Measurements from ENCODE around the gene TMEM120A.
A peak's percentile ranks its signal among the peaks of the same experiment; 100 is the strongest.

TMEM120A gene

GRCh38 chr7:75980430-75981202 is 13.8 kb downstream of the TMEM120A start:
- Histone ChIP-seq H2BK15ac (replicated peaks; ENCODE audit: low read depth) (no peak overlapping the region), H2BK120ac (ENCODE audit: low read depth, low read length) (no peak overlapping the region), H4K8ac (ENCODE audit: low read depth, low read length) (no peak overlapping the region), H2BK5ac (ENCODE audit: low read length) (no peak overlapping the region), H3K56ac (ENCODE audit: low read length) (no peak overlapping the region), H4K5ac (ENCODE audit: low read length) (no peak overlapping the region), H3K27me3 (ENCODE audit: insufficient read depth, low read length, poor library complexity) (no peaks in the 10 kb centered on the region), H2AK5ac (ENCODE audit: low read length) (no peak overlapping the region), H3K9ac (ENCODE audit: low read length) (no peak overlapping the region), H3K27ac (ENCODE audit: low read depth, low read length) (no peak overlapping the region), H3K4me1 (ENCODE audit: control insufficient read depth, low read depth, low read length) (no peaks in the 10 kb centered on the region), H3K4me3 (ENCODE audit: low read length) (no peak overlapping the region), H3K23ac (ENCODE audit: low read length) (no peak overlapping the region), H3K18ac (ENCODE audit: low read length) (no peak overlapping the region), H3K4ac (ENCODE audit: low read depth, low read length) (no peak overlapping the region), H3K36me3 (ENCODE audit: control insufficient read depth, insufficient read depth, low read length) (peaks cover 6% of the 10 kb centered on the region), H3K4me2 (ENCODE audit: low read length) (no peak overlapping the region), H3K79me1 (ENCODE audit: low read length) (no peaks in the 10 kb centered on the region), H3K79me2 (ENCODE audit: control insufficient read depth, insufficient read depth, low read length) (no peaks in the 10 kb centered on the region)
- no peak for DNase-seq
- no CpG with 5 or more reads among the region's 29 CpGs for WGBS (ENCODE audit: extremely low coverage, insufficient coverage, low lambda C conversion rate)

- H3K4me1 ChIP-seq (ENCODE audit: control insufficient read depth, low read depth, low read length): no peaks in the 10 kb centered on the region
- no peak overlapping the region for H3K4me2 ChIP-seq (ENCODE audit: low read length)
- H3K56ac ChIP-seq (ENCODE audit: low read length): no peak overlapping the region
- no peaks in the 10 kb centered on the region for H3K79me1 ChIP-seq (ENCODE audit: low read length)
- DNase-seq: no peak
- H3K23ac ChIP-seq (ENCODE audit: low read length): no peak overlapping the region
- no peak overlapping the region for H3K9ac ChIP-seq (ENCODE audit: low read length)
- no peak overlapping the region for H4K8ac ChIP-seq (ENCODE audit: low read depth, low read length)
- no peak overlapping the region for H2BK120ac ChIP-seq (ENCODE audit: low read depth, low read length)
- no peak overlapping the region for H2BK15ac ChIP-seq (replicated peaks; ENCODE audit: low read depth)
- no peak overlapping the region for H2BK5ac ChIP-seq (ENCODE audit: low read length)
- H3K79me2 ChIP-seq (ENCODE audit: control insufficient read depth, insufficient read depth, low read length): no peaks in the 10 kb centered on the region
- H3K36me3 ChIP-seq (ENCODE audit: control insufficient read depth, insufficient read depth, low read length): peaks cover 4% of the 10 kb centered on the region
- H2AK5ac ChIP-seq (ENCODE audit: low read length): no peak overlapping the region
- no peak overlapping the region for H3K4ac ChIP-seq (ENCODE audit: low read depth, low read length)
- no peak overlapping the region for H3K4me3 ChIP-seq (ENCODE audit: low read length)
- WGBS (ENCODE audit: extremely low coverage, insufficient coverage, low lambda C conversion rate): no CpG with 5 or more reads among the region's 22 CpGs
- H4K5ac ChIP-seq (ENCODE audit: low read length): no peak overlapping the region
- no peaks in the 10 kb centered on the region for H3K27me3 ChIP-seq (ENCODE audit: insufficient read depth, low read length, poor library complexity)
- H3K18ac ChIP-seq (ENCODE audit: low read length): no peak overlapping the region
- H3K27ac ChIP-seq (ENCODE audit: low read depth, low read length): no peak overlapping the region
These were observed 14.5 kb downstream of the TMEM120A start for GRCh38 chr7:75979759-75980429.

GRCh38 chr7:75977743-75978142 is 16.7 kb downstream of the TMEM120A start:
- H2BK5ac ChIP-seq (ENCODE audit: low read length): no peak overlapping the region
- H3K23ac ChIP-seq (ENCODE audit: low read length): no peak overlapping the region
- H3K18ac ChIP-seq (ENCODE audit: low read length): no peak overlapping the region
- H3K27me3 ChIP-seq (ENCODE audit: insufficient read depth, low read length, poor library complexity): no peaks in the 10 kb centered on the region
- H3K4me3 ChIP-seq (ENCODE audit: low read length): no peak overlapping the region
- H3K79me1 ChIP-seq (ENCODE audit: low read length): no peaks in the 10 kb centered on the region
- WGBS (ENCODE audit: extremely low coverage, insufficient coverage, low lambda C conversion rate): no CpG with 5 or more reads among the region's 8 CpGs
- no peak for DNase-seq
- H3K27ac ChIP-seq (ENCODE audit: low read depth, low read length): no peak overlapping the region
- H3K9ac ChIP-seq (ENCODE audit: low read length): no peak overlapping the region
- H3K79me2 ChIP-seq (ENCODE audit: control insufficient read depth, insufficient read depth, low read length): no peaks in the 10 kb centered on the region
- no peak overlapping the region for H3K4ac ChIP-seq (ENCODE audit: low read depth, low read length)
- no peak overlapping the region for H2BK15ac ChIP-seq (replicated peaks; ENCODE audit: low read depth)
- no peak overlapping the region for H2BK120ac ChIP-seq (ENCODE audit: low read depth, low read length)
- H4K8ac ChIP-seq (ENCODE audit: low read depth, low read length): no peak overlapping the region
- no peak overlapping the region for H2AK5ac ChIP-seq (ENCODE audit: low read length)
- no peak overlapping the region for H3K56ac ChIP-seq (ENCODE audit: low read length)
- no peak overlapping the region for H4K5ac ChIP-seq (ENCODE audit: low read length)
- no peaks in the 10 kb centered on the region for H3K4me1 ChIP-seq (ENCODE audit: control insufficient read depth, low read depth, low read length)
- H3K4me2 ChIP-seq (ENCODE audit: low read length): no peak overlapping the region
- peaks cover 3% of the 10 kb centered on the region for H3K36me3 ChIP-seq (ENCODE audit: control insufficient read depth, insufficient read depth, low read length)

- H3K56ac ChIP-seq (ENCODE audit: low read length): no peak overlapping the region
- H3K18ac ChIP-seq (ENCODE audit: low read length): no peak overlapping the region
- no peak overlapping the region for H4K8ac ChIP-seq (ENCODE audit: low read depth, low read length)
- WGBS (ENCODE audit: extremely low coverage, insufficient coverage, low lambda C conversion rate): no CpG with 5 or more reads among the region's 19 CpGs
- H2BK5ac ChIP-seq (ENCODE audit: low read length): no peak overlapping the region
- no peak overlapping the region for H3K4me2 ChIP-seq (ENCODE audit: low read length)
- H3K27ac ChIP-seq (ENCODE audit: low read depth, low read length): no peak overlapping the region
- no peaks in the 10 kb centered on the region for H3K4me1 ChIP-seq (ENCODE audit: control insufficient read depth, low read depth, low read length)
- no peak overlapping the region for H4K5ac ChIP-seq (ENCODE audit: low read length)
- H3K23ac ChIP-seq (ENCODE audit: low read length): no peak overlapping the region
- H3K36me3 ChIP-seq (ENCODE audit: control insufficient read depth, insufficient read depth, low read length): peaks cover 1% of the 10 kb centered on the region
- no peak overlapping the region for H3K9ac ChIP-seq (ENCODE audit: low read length)
- H3K4me3 ChIP-seq (ENCODE audit: low read length): no peak overlapping the region
- H3K79me1 ChIP-seq (ENCODE audit: low read length): no peaks in the 10 kb centered on the region
- H3K27me3 ChIP-seq (ENCODE audit: insufficient read depth, low read length, poor library complexity): no peaks in the 10 kb centered on the region
- no peak overlapping the region for H3K4ac ChIP-seq (ENCODE audit: low read depth, low read length)
- H2BK120ac ChIP-seq (ENCODE audit: low read depth, low read length): no peak overlapping the region
- H2BK15ac ChIP-seq (replicated peaks; ENCODE audit: low read depth): no peak overlapping the region
- DNase-seq: peak; percentile 53
- H3K79me2 ChIP-seq (ENCODE audit: control insufficient read depth, insufficient read depth, low read length): no peaks in the 10 kb centered on the region
- H2AK5ac ChIP-seq (ENCODE audit: low read length): no peak overlapping the region
These were observed 22.2 kb downstream of the TMEM120A start for GRCh38 chr7:75971961-75972763.

GRCh38 chr7:75971309-75971960 is 23.0 kb downstream of the TMEM120A start:
- Histone ChIP-seq H4K8ac (ENCODE audit: low read depth, low read length) (no peak overlapping the region), H2BK15ac (replicated peaks; ENCODE audit: low read depth) (no peak overlapping the region), H3K36me3 (ENCODE audit: control insufficient read depth, insufficient read depth, low read length) (peaks cover 1% of the 10 kb centered on the region), H3K27ac (ENCODE audit: low read depth, low read length) (no peak overlapping the region), H3K79me2 (ENCODE audit: control insufficient read depth, insufficient read depth, low read length) (no peaks in the 10 kb centered on the region), H4K5ac (ENCODE audit: low read length) (no peak overlapping the region), H3K4ac (ENCODE audit: low read depth, low read length) (no peak overlapping the region), H3K23ac (ENCODE audit: low read length) (no peak overlapping the region), H3K18ac (ENCODE audit: low read length) (no peak overlapping the region), H3K79me1 (ENCODE audit: low read length) (no peaks in the 10 kb centered on the region), H2BK5ac (ENCODE audit: low read length) (no peak overlapping the region), H3K9ac (ENCODE audit: low read length) (no peak overlapping the region), H3K4me2 (ENCODE audit: low read length) (no peak overlapping the region), H3K56ac (ENCODE audit: low read length) (no peak overlapping the region), H3K27me3 (ENCODE audit: insufficient read depth, low read length, poor library complexity) (no peaks in the 10 kb centered on the region), H2BK120ac (ENCODE audit: low read depth, low read length) (no peak overlapping the region), H3K4me1 (ENCODE audit: control insufficient read depth, low read depth, low read length) (no peaks in the 10 kb centered on the region), H2AK5ac (ENCODE audit: low read length) (no peak overlapping the region), H3K4me3 (ENCODE audit: low read length) (no peak overlapping the region)
- no CpG with 5 or more reads among the region's 14 CpGs for WGBS (ENCODE audit: extremely low coverage, insufficient coverage, low lambda C conversion rate)
- DNase-seq: no peak

Measured in mesendoderm (in vitro differentiated cells).